Activated gamma-delta T cell treated with Interleukin-2 at 50 U/mL for 16 hours (primary cell): ENCODE data around the gene MUC6.
"Not testable (repeated sequence)": the region's sequence is repeated elsewhere in the genome, so short reads cannot be mapped to it uniquely, and the experiment has no call there.

Source experiments
- DNase-seq: peaks from one replicate; pipeline ENCODE4 v3.0.0-alpha.2; 2020

MUC6 gene

DNA sequence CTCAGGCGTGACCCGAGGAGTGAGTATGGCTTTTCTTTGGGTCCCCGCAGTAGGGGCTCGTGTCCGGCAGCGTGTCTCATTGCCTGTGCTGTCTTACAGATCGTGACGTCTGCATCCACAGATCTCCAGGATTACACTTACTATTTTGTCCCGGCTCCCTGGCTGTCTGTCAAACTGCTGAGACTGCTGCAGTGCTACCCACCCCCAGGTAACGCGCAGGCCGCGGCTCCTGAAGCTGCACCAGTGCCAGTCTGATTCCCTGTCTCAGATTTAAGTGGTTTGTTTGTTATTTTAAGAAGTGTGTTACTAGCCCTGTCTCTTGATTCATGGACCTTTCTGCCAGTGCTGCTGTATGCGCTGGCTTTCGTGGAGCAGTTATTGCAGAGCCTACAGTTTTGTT, 52.0 kb downstream of the MUC6 start:
- DNase-seq: no peak

- DNase-seq: no peak
Observed at GRCh38 chr11:981764-982163, 54.8 kb downstream of the MUC6 start.

- DNase-seq: no peak
Observed at GRCh38 chr11:980438-981357, 55.8 kb downstream of the MUC6 start.

GRCh38 chr11:978781-979180, 57.7 kb downstream of the MUC6 start:
- no peak for DNase-seq

GRCh38 chr11:977830-978720, 58.4 kb downstream of the MUC6 start:
- no peak for DNase-seq

- DNase-seq: peak; percentile 17
Observed at GRCh38 chr11:976431-977160, 59.9 kb downstream of the MUC6 start.

DNA sequence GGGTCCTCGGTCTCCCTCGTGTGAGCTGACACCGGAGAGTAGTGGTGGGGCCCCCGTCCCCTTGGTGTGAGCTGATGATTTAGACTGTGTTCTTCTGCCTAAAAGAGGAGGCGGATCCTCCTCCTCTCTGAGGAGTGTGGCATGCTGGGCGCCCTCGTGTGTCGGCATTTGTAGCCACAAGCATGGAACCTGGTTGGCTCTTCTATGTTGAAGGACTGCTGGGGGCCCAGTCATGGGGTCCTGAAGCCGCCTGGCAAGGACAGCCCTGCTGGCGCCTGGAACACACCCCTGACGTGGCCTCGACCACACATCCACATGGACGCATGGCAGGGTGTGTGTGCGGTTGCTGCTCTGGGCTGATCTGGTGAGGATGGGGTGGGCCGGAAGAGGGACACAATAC, 60.7 kb downstream of the MUC6 start:
- DNase-seq: no peak

DNA sequence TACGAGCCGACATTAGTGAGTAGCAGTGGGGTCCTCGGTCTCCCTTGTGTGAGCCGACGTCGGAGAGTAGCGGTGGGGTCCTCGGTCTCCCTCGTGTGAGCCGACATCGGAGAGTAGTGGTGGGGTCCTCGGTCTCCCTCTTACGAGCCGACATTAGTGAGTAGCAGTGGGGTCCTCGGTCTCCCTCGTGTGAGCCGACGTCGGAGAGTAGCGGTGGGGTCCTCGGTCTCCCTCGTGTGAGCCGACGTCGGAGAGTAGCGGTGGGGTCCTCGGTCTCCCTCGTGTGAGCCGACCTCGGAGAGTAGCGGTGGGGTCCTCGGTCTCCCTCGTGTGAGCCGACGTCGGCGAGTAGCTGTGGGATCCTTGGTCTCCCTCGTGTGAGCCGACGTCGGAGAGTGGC, 61.1 kb downstream of the MUC6 start:
- not testable (repeated sequence) for DNase-seq

DNA sequence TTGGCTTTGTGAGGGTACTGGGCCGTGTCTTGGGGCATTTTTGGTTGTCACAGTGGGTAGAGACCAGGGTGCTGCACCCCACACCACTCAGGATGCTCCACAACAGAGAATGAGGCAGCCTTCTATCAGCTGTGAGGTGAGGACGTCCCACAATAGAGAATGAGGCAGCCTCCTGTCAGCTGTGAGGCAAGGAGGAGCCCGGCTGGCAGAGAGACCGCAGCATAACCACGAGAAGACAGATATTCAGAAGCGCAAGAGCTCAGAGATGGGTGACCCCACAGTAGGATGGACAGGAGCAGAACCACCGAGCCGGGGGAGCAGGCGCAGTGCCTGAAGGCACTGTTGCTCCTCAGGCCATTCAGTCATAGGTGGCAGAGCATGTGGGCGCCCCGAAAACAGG, 63.3 kb downstream of the MUC6 start:
- no peak for DNase-seq

DNA sequence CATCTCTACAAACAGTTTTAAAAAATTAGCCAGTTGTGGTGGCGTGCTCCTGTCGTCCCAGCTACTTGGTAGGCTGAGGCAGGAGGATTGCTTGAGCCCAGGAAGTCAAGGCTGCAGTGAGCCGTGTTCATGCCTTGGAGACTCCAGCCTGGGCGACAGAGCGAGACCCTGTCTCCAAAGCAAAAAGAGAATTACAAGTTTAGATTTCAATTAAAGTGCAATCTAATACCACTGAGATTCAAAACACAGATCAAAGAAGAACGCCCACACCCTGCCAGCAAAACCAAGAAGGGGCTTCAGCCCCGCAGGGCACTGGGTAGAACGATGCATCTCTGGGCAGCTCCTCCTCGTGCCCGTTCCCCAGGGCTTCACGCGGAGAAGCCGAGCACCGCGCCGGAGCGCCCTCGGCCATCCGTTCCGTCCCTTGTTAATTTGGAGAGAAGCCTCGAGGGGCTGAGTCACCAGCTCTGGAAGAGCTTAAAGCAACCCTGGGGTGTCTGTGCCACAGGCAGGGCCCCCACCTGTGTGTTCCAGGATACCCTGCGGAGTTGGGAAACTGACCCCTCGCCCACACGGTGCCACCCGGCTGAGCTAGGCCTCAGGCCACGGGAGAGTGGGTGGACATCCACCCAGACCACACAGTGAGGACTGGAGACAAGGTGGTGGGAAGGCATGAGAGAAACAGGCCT, 63.9 kb downstream of the MUC6 start:
- no peak for DNase-seq

DNA sequence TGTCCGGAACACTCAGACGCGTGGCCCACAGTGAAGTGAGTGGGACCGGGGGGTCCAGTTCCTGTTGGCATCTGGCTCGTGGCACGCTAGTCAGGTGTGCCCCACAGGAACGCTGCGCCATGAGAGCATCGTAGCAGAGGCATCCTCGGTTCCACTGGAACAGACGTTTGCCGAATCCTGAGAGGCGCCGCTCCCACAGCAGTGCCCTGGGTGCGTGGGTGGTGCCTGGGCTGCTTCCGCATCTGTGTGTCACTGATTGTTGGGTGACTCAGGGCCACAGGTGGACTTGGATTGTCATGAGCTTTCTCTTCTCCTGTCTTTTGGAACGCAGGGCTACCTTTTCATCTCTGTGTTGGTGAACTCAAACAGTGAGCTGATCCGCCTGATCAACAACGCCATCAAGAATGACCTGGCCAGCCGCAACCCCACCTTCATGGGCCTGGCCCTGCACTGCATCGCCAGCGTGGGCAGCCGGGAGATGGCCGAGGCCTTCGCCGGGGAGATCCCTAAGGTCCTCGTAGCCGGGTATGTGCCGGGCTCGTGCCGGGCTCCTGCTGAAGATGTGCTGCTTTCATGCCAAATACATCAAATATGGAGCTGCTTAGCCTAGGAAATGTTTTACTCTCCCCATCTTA, 64.7 kb downstream of the MUC6 start:
- DNase-seq: no peak

DNA sequence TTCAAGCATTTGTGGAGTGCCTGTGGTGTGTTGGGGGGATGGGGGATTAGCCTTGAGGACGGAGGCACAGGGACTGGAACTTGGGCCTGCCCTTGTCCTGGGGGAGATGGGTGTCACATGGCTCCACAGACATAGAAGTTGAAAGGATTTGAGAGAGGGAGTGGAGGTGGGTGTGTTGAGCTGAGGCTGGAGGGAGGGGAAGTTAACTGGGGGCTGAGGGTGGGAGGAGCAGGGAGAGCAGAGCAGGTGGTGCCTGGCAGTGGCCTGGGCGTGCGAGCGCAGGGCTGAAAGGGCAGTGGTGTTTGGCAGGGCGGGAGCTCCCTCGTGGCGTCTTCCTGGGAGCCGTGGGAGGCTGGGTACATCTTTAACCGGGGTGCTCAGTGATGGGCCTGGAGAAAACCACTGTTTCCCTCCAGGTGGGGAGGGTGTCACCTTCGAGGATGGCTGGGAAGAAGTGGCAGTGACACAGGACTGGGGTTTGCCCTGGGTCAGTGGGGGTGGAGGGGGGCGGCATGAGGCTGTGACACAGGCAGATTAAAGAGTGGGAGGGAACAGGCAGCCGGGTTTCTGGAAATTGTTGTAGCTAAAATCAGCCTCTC, 65.3 kb downstream of the MUC6 start:
- DNase-seq: no peak

- DNase-seq: peak; percentile 35
Observed at GRCh38 chr11:970319-970871, 66.1 kb downstream of the MUC6 start.

- DNase-seq: no peak
Observed at GRCh38 chr11:969651-970205, 66.8 kb downstream of the MUC6 start.

GRCh38 chr11:968822-969221, 67.7 kb downstream of the MUC6 start:
- no peak for DNase-seq

DNA sequence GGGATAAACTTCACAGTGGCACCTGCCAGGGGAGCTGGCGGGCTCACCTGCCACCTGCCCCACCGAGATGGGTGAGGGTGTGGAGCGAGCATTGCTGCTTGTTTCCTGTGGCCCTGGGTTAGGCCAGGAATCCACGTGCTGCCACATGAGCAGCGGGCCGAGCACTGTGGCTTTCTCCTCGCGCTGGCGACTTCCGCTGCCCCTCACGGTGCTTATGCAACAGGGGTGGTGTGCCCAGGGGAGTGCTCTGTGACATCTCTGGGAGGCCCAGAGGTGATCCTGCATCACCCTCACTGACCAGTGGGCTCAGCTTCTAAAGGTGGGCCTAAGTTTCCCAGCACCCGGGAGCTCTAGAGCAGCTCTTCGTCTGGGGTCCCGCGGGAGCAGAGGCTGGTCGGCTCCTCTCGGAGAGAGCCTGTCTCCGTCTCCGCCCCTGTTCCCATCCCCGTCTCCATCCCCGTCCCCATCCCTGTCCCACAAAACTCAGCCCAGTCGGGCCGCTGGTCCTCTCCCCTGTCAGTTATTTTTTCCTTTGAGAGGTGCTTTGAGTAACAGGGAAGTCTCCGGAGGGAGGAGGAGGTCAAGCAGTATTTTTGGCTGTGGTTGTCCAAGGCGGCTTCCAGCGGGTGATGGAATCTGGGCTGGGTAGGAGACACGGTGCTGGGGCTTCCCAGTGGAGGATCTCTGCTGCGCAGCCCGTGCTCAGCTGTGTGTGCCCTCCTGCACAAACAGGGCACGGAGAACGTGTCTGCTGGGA, 68.3 kb downstream of the MUC6 start:
- no peak for DNase-seq

DNA sequence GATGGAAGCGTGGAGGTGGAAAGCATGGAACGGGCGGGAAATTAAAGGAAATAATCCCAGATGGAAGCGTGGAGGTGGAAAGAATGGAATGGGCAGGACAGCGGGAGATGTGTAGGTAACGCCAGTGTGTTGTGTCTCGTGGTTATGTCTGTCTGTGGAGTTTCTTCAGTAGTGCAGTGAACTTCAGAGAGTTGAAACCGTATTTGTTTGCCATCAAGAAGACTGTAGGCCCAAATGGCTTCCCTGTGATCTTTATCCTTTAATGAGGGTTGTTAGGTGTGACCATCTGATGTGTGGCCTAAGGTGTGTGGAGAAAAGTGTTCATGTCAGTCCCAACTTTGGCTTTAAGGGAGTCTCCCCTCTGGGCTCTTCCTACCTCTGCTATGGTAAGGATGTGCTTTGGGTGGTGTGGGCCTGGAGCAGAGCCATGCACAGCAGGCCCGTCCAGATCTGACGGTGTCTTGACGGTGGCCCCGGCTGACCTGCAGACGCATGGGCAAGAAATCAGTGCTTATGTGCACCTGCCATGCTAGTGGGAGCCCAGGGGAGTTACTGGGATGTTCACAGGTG, 71.2 kb downstream of the MUC6 start:
- no peak for DNase-seq

DNA sequence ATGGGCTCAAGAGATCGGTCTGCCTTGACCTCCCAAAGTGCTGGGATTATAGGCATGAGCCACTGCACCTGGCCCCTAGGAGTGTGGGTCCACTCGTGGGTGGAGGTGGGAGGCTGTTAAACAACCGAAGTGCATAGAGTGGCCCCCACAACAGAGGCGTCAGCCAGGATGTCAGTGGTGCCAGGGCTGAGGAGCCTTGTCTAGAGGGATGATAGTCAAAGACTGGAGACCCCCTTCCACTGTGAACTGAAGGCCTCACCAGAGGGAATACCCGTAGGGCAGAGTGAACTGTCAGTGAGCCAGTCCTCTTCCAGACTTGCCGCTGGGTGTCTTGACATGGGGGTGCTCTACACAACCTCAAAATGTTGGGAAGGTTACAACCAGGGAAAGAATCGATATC, 72.7 kb downstream of the MUC6 start:
- no peak for DNase-seq
